ENCODE results near the gene RHOG.

DNA sequence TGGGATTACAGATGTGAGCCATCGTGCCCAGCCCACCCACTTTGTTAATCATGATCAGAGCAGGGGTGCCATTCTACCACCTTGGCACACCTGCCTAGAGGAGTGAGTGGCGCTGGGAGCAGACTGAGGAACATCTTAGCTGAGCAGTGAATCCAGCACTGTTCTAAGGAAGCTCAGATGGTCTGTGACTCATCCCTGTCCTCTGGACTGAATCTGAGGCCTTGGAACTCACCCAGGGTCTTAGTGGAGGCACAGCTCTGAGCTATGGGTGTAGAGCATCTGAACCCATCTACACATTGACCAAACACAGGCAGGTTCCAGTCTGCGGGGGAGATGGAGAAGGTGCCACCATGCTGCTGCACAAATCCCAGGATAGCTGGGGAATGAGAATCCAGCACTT is 17.5 kb downstream of the RHOG start:
- TF ChIP-seq POLR2A (IDR thresholded peaks at IDR 0.05) (no peak), CTCF (IDR thresholded peaks at IDR 0.05 in 8 of 11, conservative IDR thresholded peaks at IDR 0.05 in 3 of 11) (no peak)

Data from spleen (tissue), 7 donors.